Activated CD8-positive, alpha-beta memory T cell treated with anti-CD3 and anti-CD28 coated beads for 36 hours (primary cell): ENCODE data around the gene ELF5. TPM values are rescaled to one million over a fixed set of nuclear protein-coding genes. Genes with fewer than 3 reads are reported as not detected.

Experiments used
- CTCF ChIA-PET: fragments of 350-600 bp; sonication (Branson Sonifier 250); formaldehyde crosslinking; loops from one replicate; lab custom pipeline; 2021; ENCODE audit warnings: antibody characterized with exemption; lab: Charles Lee
- POLR2A ChIA-PET: fragments of 350-600 bp; sonication (Branson Sonifier 250); formaldehyde crosslinking; loops from one replicate; lab custom pipeline; 2021; ENCODE audit warnings: antibody characterized with exemption; lab: Charles Lee
- total RNA-seq, 2 experiments: library from RNA; stranded (reverse); gene quantifications; one replicate each; pipeline ENCODE4 v1.2.3, GENCODE V29; 2021

ELF5 gene
- total RNA-seq, 2 experiments from 2014 or later = not detected

- CTCF ChIA-PET = no interaction called here
- POLR2A ChIA-PET = no interaction called here
Measured at GRCh38 chr11:34524696-34525095, 11.1 kb upstream of the ELF5 start.

DNA sequence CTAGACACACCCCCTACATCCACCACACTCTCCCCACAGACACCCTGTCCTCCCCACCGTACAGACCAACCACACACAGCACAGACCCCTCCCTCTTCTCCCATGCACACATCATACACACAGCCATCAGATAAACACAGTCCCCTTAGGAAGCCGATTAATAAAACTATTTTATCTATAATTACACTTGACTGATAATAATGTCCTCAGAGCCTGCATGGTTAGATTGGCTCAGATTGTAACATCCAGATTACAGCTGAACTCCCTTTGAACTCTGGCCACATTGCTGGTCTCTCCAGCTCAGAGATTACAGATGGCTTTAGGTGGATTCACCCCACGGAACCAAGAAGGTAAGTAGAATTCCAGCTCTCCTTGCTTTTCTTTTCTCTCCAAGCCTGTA lies 9.5 kb upstream of the ELF5 start:
- CTCF ChIA-PET = no interaction called here
- POLR2A ChIA-PET = no interaction called here

GRCh38 chr11:34522188-34522587 lies 8.6 kb upstream of the ELF5 start:
- ChIA-PET CTCF (no interaction called here), POLR2A (no interaction called here)

DNA sequence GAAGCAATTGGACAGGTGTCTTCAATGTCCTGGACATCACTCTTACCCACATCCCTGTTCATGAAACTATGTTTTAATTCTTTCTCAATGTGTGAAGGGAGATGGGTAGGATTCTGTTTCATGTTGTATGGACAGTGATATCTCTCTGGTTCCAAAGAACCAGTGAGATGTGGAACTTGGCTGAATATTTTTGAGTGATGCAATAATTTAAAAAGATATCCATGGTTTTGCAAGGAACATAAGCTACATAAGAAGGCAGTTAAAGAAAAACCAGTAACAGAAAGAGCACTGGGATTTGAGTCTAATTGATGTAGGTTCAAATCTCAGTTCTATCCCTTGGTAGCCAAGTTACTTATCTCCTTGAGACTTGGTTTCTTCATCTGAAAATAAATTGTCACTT lies 7.7 kb upstream of the ELF5 start:
- CTCF ChIA-PET = no interaction called here

DNA sequence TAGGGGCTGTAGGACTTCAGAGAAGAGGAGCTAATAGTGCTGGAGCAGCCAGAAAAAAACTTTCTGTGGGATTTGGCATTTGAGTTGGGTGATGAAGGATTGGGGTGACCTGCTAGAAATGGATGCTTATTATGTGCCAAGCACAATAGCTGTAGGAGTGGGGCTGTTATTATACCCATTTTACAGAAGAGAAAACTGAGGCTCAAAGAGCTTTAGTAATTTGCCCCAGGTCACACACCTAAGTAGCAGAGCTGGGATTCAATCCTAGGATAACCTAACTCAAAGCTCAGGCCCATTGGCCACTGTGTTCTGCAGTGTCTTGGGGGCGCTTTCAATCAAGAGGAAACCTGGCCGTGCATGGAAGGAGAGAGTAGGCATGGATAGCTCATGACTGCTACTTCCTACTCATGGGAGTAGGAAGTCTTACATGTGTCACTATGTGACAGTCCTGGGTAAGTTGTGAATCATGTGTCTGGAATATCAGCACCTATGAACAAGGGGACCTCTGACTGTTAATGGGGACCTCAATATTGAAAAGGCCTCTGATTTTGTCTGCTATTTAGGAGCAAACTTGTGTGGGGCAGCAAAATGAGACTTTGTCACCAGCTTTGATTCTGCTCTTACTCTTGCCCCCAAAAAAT lies 6.1 kb upstream of the ELF5 start:
- ChIA-PET POLR2A (no interaction called here), CTCF (no interaction called here)

More for the DNA sequence above, 7.7 kb upstream of the ELF5 start:
- POLR2A ChIA-PET = no interaction called here

DNA sequence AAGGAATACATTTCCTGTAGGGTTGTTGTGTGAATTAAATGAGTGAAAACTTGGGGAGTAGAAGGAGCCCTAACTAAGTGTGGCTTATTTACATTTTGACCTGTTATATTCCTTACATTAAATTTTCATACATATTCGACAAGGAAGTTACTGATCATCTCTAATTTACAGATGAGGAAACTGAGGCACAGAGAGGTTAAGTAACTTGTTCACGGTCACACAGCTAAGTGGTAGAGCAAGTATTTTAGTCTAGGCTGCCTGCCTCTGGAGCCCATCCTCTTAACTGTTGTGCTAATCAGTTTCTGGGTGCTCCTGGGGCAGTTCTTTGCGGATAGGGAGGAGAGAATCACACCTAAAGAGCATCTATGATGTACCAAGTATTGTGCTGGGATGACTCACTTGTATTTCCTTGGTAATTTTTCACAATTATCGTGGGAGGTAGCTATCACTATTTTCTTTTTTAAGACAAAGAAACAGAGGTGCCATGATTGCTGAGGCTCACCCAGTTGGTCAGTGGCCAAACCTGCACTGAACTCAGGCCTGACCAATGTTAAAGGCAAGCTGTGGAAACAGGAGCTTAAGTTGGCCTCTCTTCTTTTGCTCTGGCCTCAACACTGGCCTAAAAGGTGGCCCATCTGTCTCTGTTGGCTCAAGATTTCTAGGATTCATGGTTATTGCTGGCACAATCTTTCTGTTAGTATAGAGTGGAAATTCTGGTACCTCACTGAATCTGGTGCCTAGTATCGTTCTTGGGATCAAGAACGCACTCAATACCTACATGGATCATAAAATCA lies 2.9 kb upstream of the ELF5 start:
- ChIA-PET POLR2A (no interaction called here), CTCF (no interaction called here)

DNA sequence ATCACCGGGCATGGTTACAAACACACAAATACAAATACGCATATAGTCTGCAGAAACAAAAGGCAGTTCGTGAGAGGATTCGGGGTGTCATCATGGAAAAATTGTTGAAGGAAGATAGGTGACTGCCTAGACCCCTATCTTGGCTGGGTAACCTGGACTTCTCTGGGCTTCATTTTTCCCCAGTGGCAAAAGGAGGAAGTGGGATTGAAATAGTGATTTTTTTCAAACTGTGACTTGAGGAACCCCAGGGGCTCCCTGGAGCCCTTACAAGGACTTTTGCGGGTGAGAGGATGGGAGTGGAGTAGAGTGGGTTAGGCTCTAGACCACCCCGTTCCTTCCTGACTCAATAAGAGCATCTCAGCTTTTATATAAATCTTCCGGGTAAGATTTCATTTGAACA lies 1.0 kb upstream of the ELF5 start:
- ChIA-PET CTCF (interaction anchor here (0.6 kb wide), 1 partner anchor 974 kb away, joined by 5 read pairs; no protein-coding TSS in a partner anchor), POLR2A (no interaction called here)

DNA sequence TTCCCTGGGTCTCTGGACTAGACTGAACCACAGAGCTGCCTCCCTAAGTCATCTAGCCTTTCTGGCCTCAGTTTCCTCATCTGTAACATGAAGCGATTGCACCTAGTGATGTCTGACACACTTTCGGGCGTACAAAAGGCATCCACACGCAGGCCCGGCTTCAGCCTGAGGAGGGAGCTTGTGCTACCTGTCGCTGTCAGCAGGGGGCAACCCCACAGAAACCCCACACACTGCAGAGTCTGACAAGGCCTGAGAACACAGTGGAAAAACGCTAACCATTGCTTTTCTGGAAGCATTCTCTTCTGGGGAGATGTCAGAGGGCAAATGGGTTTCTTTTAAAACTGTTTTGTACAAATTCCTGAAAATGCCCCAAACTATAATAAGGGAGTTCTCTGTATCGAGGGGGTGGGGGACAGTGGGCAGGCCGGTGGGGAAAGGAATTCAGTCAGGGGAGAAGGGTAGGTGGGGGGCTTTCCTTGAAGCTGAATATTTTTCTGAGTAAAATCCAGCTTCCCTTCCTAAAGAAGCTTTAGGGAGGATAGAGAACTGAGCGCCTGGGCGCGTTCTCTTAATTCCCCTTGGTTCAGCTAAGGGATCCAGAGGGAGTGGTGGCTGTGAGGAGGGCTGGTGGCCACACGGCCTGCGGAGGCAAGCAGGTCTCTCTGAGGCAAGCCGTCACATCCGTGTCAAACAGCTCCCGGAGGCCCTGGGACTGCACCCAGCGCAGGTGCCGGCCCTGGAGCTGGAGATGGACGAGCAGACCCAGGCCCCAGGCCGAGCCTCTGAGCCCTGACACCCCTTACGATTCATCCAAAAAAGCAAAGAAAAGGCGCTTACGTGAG lies 533 bp downstream of the ELF5 start:
- POLR2A ChIA-PET = no interaction called here

GRCh38 chr11:34510673-34511072 lies 2.9 kb downstream of the ELF5 start:
- CTCF ChIA-PET = no interaction called here
- POLR2A ChIA-PET = no interaction called here

More for the DNA sequence above, 533 bp downstream of the ELF5 start:
- CTCF ChIA-PET = interaction anchor here (0.7 to 2.3 kb wide), 6 partner anchors 9 to 909 kb away, joined by 3 to 8 read pairs (median 3); no protein-coding TSS in a partner anchor

DNA sequence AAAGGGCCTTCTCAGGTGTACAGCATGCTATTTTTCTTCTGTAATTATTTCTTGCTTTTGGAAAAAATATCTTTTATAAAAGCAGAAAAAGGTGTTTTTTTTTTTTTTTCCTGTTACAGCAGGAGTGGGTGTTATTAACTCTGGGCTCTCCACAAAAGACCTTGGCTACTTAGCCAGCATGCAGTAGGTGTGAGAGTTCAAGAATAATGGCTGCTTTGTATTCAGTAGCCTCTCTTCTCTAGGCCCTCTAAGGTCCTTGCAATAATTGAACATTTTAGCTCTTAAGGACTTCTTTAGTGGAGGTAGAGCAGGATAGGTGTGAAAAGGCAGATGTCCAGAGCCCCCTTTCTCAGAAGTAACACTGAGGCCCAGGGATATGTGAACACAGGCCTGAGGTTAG lies 3.4 kb downstream of the ELF5 start:
- POLR2A ChIA-PET = no interaction called here
- CTCF ChIA-PET = no interaction called here

GRCh38 chr11:34509336-34509876 lies 4.2 kb downstream of the ELF5 start:
- ChIA-PET POLR2A (no interaction called here), CTCF (no interaction called here)

DNA sequence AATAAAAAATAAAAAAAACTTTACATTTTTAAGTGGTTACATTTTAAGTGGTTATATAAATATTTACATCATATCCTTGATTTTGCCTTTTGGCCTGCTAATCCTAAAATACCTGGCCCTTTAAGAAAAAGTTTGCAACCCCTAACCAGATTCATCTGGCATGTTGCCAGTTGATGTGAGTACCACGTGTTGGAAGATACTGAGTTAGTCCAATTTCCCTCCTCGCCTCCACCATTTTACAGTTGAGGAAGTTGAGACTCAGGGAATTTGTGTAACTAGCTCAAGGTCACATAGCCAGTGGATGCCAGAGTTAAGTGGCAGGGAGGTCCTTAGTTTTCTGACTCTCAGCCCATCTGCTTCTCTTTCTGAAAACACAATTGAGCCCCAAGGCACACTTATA lies 5.1 kb downstream of the ELF5 start:
- ChIA-PET CTCF (no interaction called here), POLR2A (no interaction called here)

- ChIA-PET POLR2A (no interaction called here), CTCF (no interaction called here)
Measured at GRCh38 chr11:34507610-34508009, 6.0 kb downstream of the ELF5 start.

GRCh38 chr11:34507156-34507555 lies 6.4 kb downstream of the ELF5 start:
- ChIA-PET CTCF (no interaction called here), POLR2A (no interaction called here)

DNA sequence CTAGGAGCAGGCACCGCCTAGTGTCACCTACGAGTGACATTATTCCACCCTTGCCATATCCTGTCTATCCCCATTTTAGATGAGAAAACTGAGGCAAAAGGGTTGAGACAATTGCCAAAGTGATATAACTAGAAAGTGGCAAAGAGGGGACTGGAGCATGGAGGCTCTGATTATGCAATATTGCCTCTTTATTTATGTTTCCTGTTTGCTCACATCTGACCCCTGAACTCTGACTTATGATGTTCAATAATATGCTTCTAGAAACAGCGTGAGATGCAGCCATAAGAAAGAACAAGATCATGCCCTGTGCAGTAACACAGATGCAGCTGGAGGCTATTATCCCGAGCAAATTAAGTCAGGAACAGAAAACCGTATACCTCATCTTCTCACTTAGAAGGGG lies 7.7 kb downstream of the ELF5 start:
- ChIA-PET POLR2A (no interaction called here), CTCF (no interaction called here)

DNA sequence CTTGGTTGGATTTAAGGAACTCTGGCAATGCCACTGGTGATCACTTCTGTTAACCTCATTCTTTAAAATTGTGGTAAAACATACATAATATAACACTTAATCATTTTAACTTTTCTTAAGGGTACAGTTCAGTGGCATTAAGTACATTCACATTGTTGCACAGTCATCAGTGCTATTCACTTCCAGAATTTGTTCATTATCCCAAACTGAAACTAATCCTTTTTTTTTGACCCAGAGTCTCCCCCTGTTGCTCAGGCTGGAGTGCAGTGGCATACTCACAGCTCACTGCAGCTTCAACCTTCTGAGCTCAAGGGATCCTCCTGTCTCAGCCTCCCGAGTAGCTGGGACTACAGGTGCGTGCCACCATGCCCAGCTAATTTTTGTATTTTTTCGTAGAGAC lies 10.6 kb downstream of the ELF5 start:
- CTCF ChIA-PET = no interaction called here
- POLR2A ChIA-PET = no interaction called here

- ChIA-PET POLR2A (no interaction called here), CTCF (no interaction called here)
Measured at GRCh38 chr11:34501949-34502348, 11.6 kb downstream of the ELF5 start.

GRCh38 chr11:34501500-34501899 lies 12.1 kb downstream of the ELF5 start:
- ChIA-PET POLR2A (no interaction called here), CTCF (no interaction called here)

DNA sequence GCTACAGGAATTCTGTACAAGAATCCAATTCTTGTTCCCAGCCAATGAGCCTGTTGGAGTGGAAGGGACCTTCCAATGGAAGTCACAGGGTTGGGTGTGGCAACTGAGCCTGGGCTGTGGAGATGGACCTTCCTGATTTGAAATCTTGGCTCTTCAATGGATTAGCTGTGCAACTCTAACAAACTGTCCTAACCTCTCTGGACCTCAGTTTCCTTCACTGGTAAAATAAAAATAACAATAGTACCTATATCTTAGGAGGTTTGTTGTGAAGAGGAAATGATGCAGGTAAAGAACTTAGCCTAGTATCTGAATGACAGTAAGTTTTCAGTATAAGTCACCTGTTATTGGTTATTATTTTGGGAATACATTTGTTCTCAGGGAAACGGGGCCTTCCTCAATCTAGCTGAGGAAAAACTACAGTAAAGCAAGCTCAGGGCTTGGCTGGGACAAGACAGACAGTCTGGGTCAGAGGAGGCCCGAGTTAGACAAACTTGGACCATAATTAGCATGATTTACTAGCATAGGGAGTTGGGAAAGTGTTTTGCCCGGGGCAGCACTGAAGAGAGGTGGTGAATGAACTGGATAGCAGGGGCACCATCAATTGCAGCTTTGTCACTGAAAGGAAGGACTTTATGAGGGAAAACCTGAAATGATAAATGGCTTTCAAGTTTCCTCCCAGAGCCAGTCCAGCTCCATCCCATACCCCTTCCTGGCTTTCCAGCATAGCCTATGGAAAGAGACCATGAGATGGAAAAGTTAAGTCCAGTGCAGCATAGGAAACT lies 13.7 kb downstream of the ELF5 start:
- CTCF ChIA-PET = interaction anchor here (1.5 kb wide), 1 partner anchor 31 kb away, joined by 3 read pairs; no protein-coding TSS in a partner anchor
- POLR2A ChIA-PET = no interaction called here
